ENCODE data around the gene RNF130.

- TF ChIP-seq CTCF (IDR thresholded peaks at IDR 0.05), result no peak
- TF ChIP-seq POLR2A (IDR thresholded peaks at IDR 0.05), result no peak
Observed at GRCh38 chr5:180116077-180116999, 44.8 kb upstream of the RNF130 start.
